ENCODE data around the gene ZC3H8. TPM values are rescaled to one million over a fixed set of nuclear protein-coding genes. Genes with fewer than 3 reads are reported as not detected.

The ZC3H8 gene
- total RNA-seq, 1 donor from 2014 or later, result 13.1 TPM

DNA sequence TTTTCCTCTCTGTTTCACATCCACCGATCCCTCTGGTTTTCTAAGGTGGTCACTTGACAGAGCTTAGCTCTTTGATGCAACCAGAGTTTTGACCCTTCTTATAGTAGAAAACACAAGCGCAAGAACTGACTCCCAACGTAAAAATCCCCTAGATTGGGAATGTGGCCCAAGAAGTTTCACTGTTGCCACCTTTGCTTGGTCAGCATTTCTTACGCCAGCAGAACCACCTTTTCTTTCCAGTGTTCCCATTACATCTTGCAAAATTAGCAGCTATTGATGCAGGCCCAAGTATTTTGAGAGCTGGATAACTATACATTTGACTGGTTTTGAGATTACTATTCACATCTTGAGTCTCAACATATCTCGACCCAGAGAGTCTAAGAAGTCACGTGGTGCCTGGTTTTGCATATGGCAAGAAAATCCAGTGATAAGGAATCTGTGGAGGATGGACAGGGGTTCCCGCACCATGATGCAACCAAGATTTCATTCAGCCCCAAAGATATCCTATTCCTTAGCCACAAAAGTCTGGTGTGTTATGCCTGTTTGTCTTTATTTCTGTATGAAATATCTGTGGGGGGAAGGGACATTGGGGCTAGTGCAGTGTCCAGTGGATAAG is 78.8 kb downstream of the ZC3H8 start:
- Mint-ChIP-seq H3K4me1 (ENCODE audit: low read depth, unreplicated experiment) (no peaks in the 10 kb centered on the region), H3K9me3 (ENCODE audit: unreplicated experiment) (peaks cover 2% of the 10 kb centered on the region), H3K27me3 (ENCODE audit: unreplicated experiment) (peaks cover 5% of the 10 kb centered on the region), H3K4me3 (ENCODE audit: unreplicated experiment) (no peak overlapping the region), H3K36me3 (ENCODE audit: unreplicated experiment) (peaks cover 3% of the 10 kb centered on the region), H3K27ac (ENCODE audit: unreplicated experiment) (no peak overlapping the region)
- no peak for DNase-seq
- TF ChIP-seq, protein P1, sequence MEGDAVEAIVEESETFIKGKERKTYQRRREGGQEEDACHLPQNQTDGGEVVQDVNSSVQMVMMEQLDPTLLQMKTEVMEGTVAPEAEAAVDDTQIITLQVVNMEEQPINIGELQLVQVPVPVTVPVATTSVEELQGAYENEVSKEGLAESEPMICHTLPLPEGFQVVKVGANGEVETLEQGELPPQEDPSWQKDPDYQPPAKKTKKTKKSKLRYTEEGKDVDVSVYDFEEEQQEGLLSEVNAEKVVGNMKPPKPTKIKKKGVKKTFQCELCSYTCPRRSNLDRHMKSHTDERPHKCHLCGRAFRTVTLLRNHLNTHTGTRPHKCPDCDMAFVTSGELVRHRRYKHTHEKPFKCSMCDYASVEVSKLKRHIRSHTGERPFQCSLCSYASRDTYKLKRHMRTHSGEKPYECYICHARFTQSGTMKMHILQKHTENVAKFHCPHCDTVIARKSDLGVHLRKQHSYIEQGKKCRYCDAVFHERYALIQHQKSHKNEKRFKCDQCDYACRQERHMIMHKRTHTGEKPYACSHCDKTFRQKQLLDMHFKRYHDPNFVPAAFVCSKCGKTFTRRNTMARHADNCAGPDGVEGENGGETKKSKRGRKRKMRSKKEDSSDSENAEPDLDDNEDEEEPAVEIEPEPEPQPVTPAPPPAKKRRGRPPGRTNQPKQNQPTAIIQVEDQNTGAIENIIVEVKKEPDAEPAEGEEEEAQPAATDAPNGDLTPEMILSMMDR (IDR thresholded peaks at IDR 0.05; ENCODE audit: partially characterized antibody, unreplicated experiment), result no peak

DNA sequence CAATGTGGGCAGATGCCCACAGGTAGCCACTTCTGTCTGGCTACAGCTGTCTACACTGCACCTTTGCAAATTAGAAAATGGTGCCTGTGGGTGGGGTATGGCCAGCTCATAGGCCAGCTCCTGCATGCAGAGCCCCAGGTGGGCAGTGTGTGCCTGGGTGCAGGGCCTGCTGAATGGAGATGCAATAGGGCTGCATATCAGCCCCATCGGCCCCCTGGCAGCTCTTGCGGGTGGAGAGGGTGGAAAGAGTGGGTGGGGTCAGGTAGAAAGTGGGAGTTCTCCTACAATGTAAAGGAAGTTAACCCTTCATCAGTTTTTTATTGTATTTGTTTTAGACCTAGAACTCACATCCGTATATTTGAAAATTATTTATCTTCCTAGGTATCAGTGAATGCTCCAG is 79.5 kb downstream of the ZC3H8 start:
- Mint-ChIP-seq H3K9me3 (ENCODE audit: unreplicated experiment) (peaks cover 2% of the 10 kb centered on the region), H3K27ac (ENCODE audit: unreplicated experiment) (no peak overlapping the region), H3K36me3 (ENCODE audit: unreplicated experiment) (no peaks in the 10 kb centered on the region), H3K4me3 (ENCODE audit: unreplicated experiment) (no peak overlapping the region), H3K27me3 (ENCODE audit: unreplicated experiment) (peaks cover 3% of the 10 kb centered on the region), H3K4me1 (ENCODE audit: low read depth, unreplicated experiment) (no peaks in the 10 kb centered on the region)
- no peak for DNase-seq
- TF ChIP-seq, protein P1 (IDR thresholded peaks at IDR 0.05; ENCODE audit: partially characterized antibody, unreplicated experiment), result no peak

GRCh38 chr2:112174383-112174782 is 80.5 kb downstream of the ZC3H8 start:
- H3K27ac Mint-ChIP-seq (ENCODE audit: unreplicated experiment), result no peak overlapping the region
- no peak for DNase-seq
- TF ChIP-seq, protein P1 (IDR thresholded peaks at IDR 0.05; ENCODE audit: partially characterized antibody, unreplicated experiment), result no peak
- no peaks in the 10 kb centered on the region for H3K36me3 Mint-ChIP-seq (ENCODE audit: unreplicated experiment)
- H3K9me3 Mint-ChIP-seq (ENCODE audit: unreplicated experiment), result peaks cover 2% of the 10 kb centered on the region
- H3K4me1 Mint-ChIP-seq (ENCODE audit: low read depth, unreplicated experiment), result no peaks in the 10 kb centered on the region
- no peak overlapping the region for H3K4me3 Mint-ChIP-seq (ENCODE audit: unreplicated experiment)
- no peaks in the 10 kb centered on the region for H3K27me3 Mint-ChIP-seq (ENCODE audit: unreplicated experiment)

DNA sequence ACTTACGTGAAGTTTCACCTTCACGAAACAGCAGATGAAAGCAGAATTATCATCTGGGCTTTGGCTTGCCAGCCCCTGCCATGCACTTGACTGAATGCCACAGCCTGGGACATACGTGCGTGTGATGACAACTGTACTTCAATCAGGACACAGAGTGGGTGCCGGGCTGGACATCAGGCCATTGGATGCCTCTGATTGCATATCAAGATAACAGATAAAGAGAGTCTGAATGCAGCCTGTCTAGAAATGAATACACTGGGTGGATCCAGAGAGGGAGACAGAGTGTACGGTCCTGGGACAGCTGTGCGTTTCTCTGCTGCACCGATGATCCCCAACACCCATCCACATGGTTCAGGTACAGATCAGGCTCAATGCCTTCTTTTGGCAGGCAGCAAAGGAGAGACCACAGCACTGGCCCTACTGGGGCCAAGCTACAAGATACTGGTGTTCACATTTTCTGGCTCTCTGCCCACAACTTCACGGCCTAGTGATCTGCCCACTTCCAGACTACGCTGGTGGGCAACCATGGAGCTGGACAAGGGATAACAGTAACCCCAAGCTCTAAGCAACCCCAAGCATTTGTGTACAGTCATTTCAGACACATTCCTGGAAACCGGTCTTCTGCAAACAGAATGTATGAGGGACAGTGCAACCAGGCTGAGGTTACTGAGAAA is 81.1 kb downstream of the ZC3H8 start:
- H3K27me3 Mint-ChIP-seq (ENCODE audit: unreplicated experiment), result no peaks in the 10 kb centered on the region
- H3K9me3 Mint-ChIP-seq (ENCODE audit: unreplicated experiment), result peaks cover 2% of the 10 kb centered on the region
- no peak for DNase-seq
- no peaks in the 10 kb centered on the region for H3K4me1 Mint-ChIP-seq (ENCODE audit: low read depth, unreplicated experiment)
- H3K4me3 Mint-ChIP-seq (ENCODE audit: unreplicated experiment), result no peak overlapping the region
- TF ChIP-seq, protein P1 (IDR thresholded peaks at IDR 0.05; ENCODE audit: partially characterized antibody, unreplicated experiment), result no peak
- no peaks in the 10 kb centered on the region for H3K36me3 Mint-ChIP-seq (ENCODE audit: unreplicated experiment)
- H3K27ac Mint-ChIP-seq (ENCODE audit: unreplicated experiment), result no peak overlapping the region

DNA sequence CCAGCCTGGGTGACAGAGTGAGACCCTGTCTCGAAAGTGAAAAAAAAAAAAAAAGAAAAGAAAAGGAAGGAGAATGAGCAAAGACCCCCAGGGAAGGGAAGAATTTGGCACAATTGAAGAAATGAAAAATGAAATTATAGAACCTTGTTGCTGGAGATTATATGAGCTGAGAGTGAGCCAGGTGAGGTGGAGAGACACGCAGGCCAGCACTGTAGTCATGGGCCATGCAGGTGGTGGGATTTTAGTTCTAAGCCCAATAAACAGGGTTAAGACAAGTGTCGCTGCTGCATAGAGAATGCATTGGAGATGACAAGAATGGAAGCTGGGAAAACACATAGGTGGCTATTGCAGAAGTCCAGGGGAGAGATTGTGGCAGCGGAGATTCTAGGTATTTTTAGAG is 84.3 kb downstream of the ZC3H8 start:
- TF ChIP-seq, protein P1 (IDR thresholded peaks at IDR 0.05; ENCODE audit: partially characterized antibody, unreplicated experiment), result no peak
- Mint-ChIP-seq H3K9me3 (ENCODE audit: unreplicated experiment) (no peaks in the 10 kb centered on the region), H3K36me3 (ENCODE audit: unreplicated experiment) (peaks cover 5% of the 10 kb centered on the region), H3K4me3 (ENCODE audit: unreplicated experiment) (no peak overlapping the region), H3K4me1 (ENCODE audit: low read depth, unreplicated experiment) (no peaks in the 10 kb centered on the region), H3K27me3 (ENCODE audit: unreplicated experiment) (peaks cover 6% of the 10 kb centered on the region), H3K27ac (ENCODE audit: unreplicated experiment) (no peak overlapping the region)
- DNase-seq, result no peak

All from glutamatergic neuron (in vitro differentiated cells).